Measurements from ENCODE around the gene B3GAT1.

The B3GAT1 gene

DNA sequence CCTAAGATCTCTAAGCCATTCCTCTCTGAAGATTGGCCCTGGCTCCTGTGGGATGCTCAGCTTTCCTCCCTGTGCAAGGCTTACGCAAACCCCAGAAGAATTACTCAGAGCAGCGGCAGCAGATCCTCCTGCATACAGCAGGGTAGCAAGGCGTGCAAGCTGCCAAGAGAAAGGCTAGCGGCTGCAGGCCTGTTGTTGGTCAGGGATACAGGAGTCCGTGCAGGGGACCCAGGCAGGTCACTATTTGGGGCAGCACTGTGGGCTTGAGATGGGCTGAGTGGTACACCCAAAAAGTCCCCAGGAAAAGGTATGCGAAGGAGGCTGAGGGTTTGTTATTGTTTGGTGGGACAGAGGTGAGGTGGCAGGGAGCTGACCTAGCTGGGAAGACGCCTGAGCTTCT lies 78.7 kb downstream of the B3GAT1 start:
- TF ChIP-seq, protein P1, sequence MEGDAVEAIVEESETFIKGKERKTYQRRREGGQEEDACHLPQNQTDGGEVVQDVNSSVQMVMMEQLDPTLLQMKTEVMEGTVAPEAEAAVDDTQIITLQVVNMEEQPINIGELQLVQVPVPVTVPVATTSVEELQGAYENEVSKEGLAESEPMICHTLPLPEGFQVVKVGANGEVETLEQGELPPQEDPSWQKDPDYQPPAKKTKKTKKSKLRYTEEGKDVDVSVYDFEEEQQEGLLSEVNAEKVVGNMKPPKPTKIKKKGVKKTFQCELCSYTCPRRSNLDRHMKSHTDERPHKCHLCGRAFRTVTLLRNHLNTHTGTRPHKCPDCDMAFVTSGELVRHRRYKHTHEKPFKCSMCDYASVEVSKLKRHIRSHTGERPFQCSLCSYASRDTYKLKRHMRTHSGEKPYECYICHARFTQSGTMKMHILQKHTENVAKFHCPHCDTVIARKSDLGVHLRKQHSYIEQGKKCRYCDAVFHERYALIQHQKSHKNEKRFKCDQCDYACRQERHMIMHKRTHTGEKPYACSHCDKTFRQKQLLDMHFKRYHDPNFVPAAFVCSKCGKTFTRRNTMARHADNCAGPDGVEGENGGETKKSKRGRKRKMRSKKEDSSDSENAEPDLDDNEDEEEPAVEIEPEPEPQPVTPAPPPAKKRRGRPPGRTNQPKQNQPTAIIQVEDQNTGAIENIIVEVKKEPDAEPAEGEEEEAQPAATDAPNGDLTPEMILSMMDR (IDR thresholded peaks at IDR 0.05; ENCODE audit: borderline replicate concordance, insufficient read depth, low read depth, low read length), result no peak
- H3K4me3 ChIP-seq (ENCODE audit: low read depth, low read length), result no peak overlapping the region

DNA sequence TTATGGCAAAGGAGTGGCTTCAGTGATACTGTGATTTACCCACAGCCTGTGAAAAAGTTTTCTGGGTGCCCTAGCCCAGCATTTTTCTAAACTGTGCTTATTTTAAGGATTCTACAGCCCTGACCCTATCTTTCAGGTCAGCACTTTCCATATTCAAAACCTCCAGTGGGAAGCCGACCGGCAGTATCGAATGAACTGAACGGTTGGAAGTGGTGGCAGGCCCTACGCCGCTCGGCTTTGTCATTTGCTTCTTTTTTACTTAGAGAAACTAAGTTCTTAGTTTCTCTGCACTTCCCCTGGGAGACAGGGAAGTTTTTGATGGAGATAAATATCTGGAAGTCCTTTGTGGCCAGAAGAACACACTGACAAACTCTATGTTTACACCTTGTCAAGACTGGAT lies 79.3 kb downstream of the B3GAT1 start:
- H3K4me3 ChIP-seq (ENCODE audit: low read depth, low read length), result no peak overlapping the region
- TF ChIP-seq, protein P1 (IDR thresholded peaks at IDR 0.05; ENCODE audit: borderline replicate concordance, insufficient read depth, low read depth, low read length), result no peak

DNA sequence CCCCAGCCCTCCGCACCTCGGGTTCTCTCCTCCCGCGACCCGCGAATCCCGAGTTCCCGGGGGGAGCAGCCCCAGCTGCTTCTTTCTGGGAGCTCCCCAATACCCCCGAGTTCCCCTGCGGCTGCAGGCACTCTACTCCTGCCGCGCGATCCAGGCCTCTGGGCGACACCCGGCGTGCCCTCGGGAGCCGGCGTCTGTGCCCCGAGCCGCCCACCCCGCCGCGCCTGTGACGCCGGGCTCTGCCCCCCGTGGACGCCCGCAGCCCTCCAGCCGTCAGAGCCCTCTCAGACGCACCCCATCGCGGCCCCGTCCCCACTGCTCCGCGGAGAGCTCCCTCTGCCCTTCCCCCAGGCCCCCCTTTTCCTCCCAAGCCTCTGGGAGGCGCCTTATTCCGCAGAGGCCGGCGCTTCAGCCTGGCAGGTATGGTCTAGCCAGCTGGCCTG lies 79.8 kb downstream of the B3GAT1 start:
- peak overlapping the region; percentile 41 for H3K4me3 ChIP-seq (ENCODE audit: low read depth, low read length)
- TF ChIP-seq, protein P1 (IDR thresholded peaks at IDR 0.05; ENCODE audit: borderline replicate concordance, insufficient read depth, low read depth, low read length), result no peak

DNA sequence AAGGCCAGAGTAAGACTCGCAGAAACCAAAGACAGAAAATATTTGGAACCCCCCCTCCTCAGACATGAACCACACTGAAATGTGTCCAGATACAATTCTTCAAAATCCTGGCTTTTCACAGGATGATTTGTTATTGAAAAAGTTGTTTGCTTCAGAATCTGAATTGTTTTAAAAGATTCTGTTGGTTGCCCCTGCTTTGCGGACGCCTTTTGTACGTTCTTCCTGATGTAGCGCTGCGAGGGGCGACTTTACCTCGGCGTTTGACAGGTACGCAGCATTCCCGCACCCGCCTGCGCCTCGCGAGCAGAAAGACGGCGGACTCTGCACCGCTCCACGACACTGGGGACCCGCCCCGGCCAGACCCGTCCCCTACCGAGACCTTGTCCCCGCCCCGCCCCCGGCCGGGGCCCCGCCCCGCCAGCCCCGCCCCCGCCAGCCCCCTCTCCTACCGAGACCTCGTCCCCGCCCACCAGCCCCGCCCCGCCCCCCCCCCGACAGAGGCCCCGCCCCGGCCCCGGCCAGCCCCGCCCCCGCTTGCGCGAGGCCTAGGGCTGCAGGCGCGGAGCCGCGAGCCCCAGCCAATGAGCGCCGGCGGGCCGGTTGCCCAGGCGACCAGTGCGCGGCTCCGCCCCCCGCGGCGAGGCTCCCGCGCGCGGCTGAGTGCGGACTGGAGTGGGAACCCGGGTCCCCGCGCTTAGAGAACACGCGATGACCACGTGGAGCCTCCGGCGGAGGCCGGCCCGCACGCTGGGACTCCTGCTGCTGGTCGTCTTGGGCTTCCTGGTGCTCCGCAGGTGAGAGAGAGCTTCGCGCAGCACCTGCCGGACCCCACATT lies 80.5 kb downstream of the B3GAT1 start, which contains the start of gene GLB1L2:
Gene GLB1L2 (plus strand): TSS at position 635 of the 835 bp plus-strand sequence. CDS start 74 bp downstream, at position 709.
- H3K4me3 ChIP-seq (ENCODE audit: low read depth, low read length), result peak within 1 kb of the TSS; percentile 41
- TF ChIP-seq, protein P1 (IDR thresholded peaks at IDR 0.05; ENCODE audit: borderline replicate concordance, insufficient read depth, low read depth, low read length), result no peak

DNA sequence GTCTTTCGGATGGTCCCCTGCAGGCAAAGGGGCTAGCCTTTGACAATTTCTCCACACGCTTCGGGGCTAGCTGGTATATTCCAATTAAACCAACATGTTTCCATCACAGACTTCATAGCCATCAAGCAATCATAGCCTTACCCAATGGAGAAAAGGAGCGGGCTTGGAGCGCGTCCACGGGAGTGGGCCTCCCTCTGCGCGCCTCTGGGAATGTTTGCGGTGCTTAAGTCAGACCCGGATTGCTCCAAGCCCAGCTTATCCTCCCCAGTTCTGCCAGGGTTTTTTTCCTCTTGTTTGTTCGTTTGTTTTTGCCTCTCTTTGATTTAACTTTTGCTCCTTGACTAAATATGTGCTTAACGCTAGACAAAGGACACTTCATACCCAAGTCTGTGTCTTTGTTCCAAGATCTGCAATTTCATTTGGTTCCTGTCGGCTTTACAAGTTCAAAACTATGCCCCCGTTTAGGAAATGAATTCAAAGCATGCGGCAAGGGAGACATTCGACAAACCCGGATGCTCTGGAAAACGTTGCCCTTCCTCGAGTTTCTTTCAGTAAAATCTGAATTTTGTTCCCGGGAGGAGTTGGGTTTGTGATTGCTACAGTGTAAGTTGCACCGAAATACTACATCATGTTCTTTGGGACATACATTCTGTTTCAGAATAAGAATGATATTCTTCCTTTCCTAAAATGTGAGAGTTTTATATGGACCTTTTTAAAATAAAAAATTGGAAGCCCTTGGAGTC lies 81.3 kb downstream of the B3GAT1 start:
- TF ChIP-seq, protein P1 (IDR thresholded peaks at IDR 0.05; ENCODE audit: borderline replicate concordance, insufficient read depth, low read depth, low read length), result no peak
- no peak overlapping the region for H3K4me3 ChIP-seq (ENCODE audit: low read depth, low read length)
